ENCODE results near the gene EDA. TPM values are rescaled to one million over a fixed set of nuclear protein-coding genes. Genes with fewer than 3 reads are reported as not detected.

Gene EDA
- total and polyA plus RNA-seq, 2 of the 13 experiments (the other 11 are each of a cell fraction or from before 2014, with no cell fraction given), result 8.8 to 11.2 TPM

DNA sequence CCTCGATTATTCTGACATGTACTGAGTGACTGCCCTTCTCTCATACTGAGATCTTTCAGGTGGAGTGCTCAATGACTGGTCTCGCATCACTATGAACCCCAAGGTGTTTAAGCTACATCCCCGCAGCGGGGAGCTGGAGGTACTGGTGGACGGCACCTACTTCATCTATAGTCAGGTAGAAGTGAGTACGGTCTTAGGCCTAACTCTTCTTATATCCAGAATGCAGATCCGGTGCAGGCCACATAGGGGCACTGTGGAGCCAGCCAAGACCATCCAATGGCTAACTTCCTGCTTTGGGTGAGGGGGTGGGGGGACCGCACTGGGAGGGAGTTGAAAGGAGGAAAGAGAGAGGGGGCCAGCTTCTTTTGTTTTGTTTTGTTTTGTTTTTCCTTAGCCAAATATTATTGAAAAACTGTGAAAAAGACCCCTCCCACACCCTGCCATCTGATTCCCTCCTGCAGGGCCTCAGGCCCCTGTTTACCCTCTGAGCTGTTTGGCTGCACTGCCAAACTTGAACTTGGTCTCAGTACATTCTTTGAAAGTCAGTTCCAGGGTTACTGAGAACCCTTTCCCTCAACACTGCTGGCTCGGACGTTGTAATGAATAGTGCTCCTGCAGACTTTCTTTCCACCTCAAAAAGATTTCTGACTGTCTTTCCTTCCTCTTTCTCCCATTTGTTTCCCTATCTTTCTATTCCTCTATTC is 417.6 kb downstream of the EDA start (continued):
- TF ChIP-seq ZNF660 (CRISPR knock-in tag; IDR thresholded peaks at IDR 0.05; ENCODE audit: borderline replicate concordance, low read depth) (no peak), SMC3 (IDR thresholded peaks at IDR 0.05; ENCODE audit: low read length) (0 out of 2 replicates have a peak, but pooled peaks have one; percentile 43), DMTF1 (CRISPR knock-in tag; IDR thresholded peaks at IDR 0.05) (no peak), MEIS1 (CRISPR knock-in tag; IDR thresholded peaks at IDR 0.05; ENCODE audit: borderline replicate concordance) (no peak), TSC22D2 (CRISPR knock-in tag; IDR thresholded peaks at IDR 0.05; ENCODE audit: borderline replicate concordance) (no peak), HOXD1 (CRISPR knock-in tag; IDR thresholded peaks at IDR 0.05) (no peak), BCL6 (CRISPR knock-in tag; IDR thresholded peaks at IDR 0.05) (peak; percentile 53), REL (CRISPR knock-in tag; conservative IDR thresholded peaks at IDR 0.05) (no peak), ZNF205 (CRISPR knock-in tag; IDR thresholded peaks at IDR 0.05) (no peak), HNRNPUL1 (IDR thresholded peaks at IDR 0.05; ENCODE audit: low read depth, low read length) (no peak), TMF1 (CRISPR knock-in tag; IDR thresholded peaks at IDR 0.05; ENCODE audit: low read depth) (no peak), ZNF17 (CRISPR knock-in tag; IDR thresholded peaks at IDR 0.05) (no peak), RARA (CRISPR knock-in tag; IDR thresholded peaks at IDR 0.05) (peak; percentile 20; the same call in 1 of the 2 replicates), STAG1 (CRISPR knock-in tag; IDR thresholded peaks at IDR 0.05) (peak; percentile 49), CTCF (CRISPR knock-in tag; IDR thresholded peaks at IDR 0.05) (peak; percentile 72), SOX6 (IDR thresholded peaks at IDR 0.05) (no peak), SOX6 (CRISPR knock-in tag; IDR thresholded peaks at IDR 0.05) (no peak), ELF3 (CRISPR knock-in tag; IDR thresholded peaks at IDR 0.05) (0 out of 2 replicates have a peak, but pooled peaks have one; percentile 38), ZNF839 (CRISPR knock-in tag; IDR thresholded peaks at IDR 0.05; ENCODE audit: borderline replicate concordance) (no peak), ASH2L (IDR thresholded peaks at IDR 0.05; ENCODE audit: insufficient read length, low read depth, low read length) (no peak), ARHGAP35 (CRISPR knock-in tag; IDR thresholded peaks at IDR 0.05; ENCODE audit: borderline replicate concordance) (no peak)
